Adipocyte (in vitro differentiated cells): ENCODE results near the gene KAZALD1.
"Not testable (repeated sequence)": the region's sequence is repeated elsewhere in the genome, so short reads cannot be mapped to it uniquely, and the experiment has no call there.

ENCODE experiments used
- DNase-seq: peaks from one replicate; pipeline ENCODE4 v3.0.0-alpha.2; 2015; ENCODE audit warnings: low read depth
- H3K27me3 ChIP-seq: replicated peaks from 2 replicates; pipeline ENCODE4 v1.7.0; 2013; ENCODE audit warnings: mild to moderate bottlenecking, low read length, moderate library complexity; ENCODE audit not compliant: control insufficient read depth, insufficient read depth
- H3K36me3 ChIP-seq: 2 replicates; pipeline ENCODE4 v1.7.0; 2013; ENCODE audit warnings: low read length, mild to moderate bottlenecking, moderate library complexity; ENCODE audit not compliant: control insufficient read depth, insufficient read depth, severe bottlenecking
- H3K4me1 ChIP-seq: 2 replicates; pipeline ENCODE4 v1.7.0; 2013; ENCODE audit warnings: mild to moderate bottlenecking, low read length, moderate library complexity; ENCODE audit not compliant: control insufficient read depth, insufficient read depth
- H3K4me3 ChIP-seq: 2 replicates; pipeline ENCODE4 v1.7.0; 2013; ENCODE audit warnings: mild to moderate bottlenecking, low read length, moderate library complexity
- H3K9ac ChIP-seq: 2 replicates; pipeline ENCODE4 v1.7.0; 2013; ENCODE audit warnings: mild to moderate bottlenecking, low read length, moderate library complexity
- H3K9me3 ChIP-seq: 2 replicates; pipeline ENCODE4 v1.7.0; 2013; ENCODE audit warnings: mild to moderate bottlenecking, low read length, moderate library complexity; ENCODE audit not compliant: control insufficient read depth

Gene KAZALD1

GRCh38 chr10:101031796-101032636 lies 29.8 kb upstream of the KAZALD1 start:
- peaks cover 23% of the 10 kb centered on the region for H3K36me3 ChIP-seq
- peak overlapping the region; percentile 87 for H3K9ac ChIP-seq
- peaks cover 22% of the 10 kb centered on the region for H3K4me1 ChIP-seq
- H3K4me3 ChIP-seq, result peak overlapping the region; percentile 84
- H3K27me3 ChIP-seq, result no peaks in the 10 kb centered on the region
- peak; percentile 89 for DNase-seq
- no peaks in the 10 kb centered on the region for H3K9me3 ChIP-seq

- H3K4me1 ChIP-seq, result peaks cover 22% of the 10 kb centered on the region
- H3K9me3 ChIP-seq, result no peaks in the 10 kb centered on the region
- peak; percentile 91 for DNase-seq
- H3K36me3 ChIP-seq, result peaks cover 30% of the 10 kb centered on the region
- peak overlapping the region; percentile 87 for H3K9ac ChIP-seq
- peak overlapping the region; percentile 84 for H3K4me3 ChIP-seq
- no peaks in the 10 kb centered on the region for H3K27me3 ChIP-seq
Measured at GRCh38 chr10:101032637-101033224, 29.1 kb upstream of the KAZALD1 start.

GRCh38 chr10:101033276-101033675 lies 28.5 kb upstream of the KAZALD1 start:
- H3K27me3 ChIP-seq, result no peaks in the 10 kb centered on the region
- H3K9ac ChIP-seq, result peak overlapping the region; percentile 87
- H3K36me3 ChIP-seq, result peaks cover 35% of the 10 kb centered on the region
- H3K4me3 ChIP-seq, result peak overlapping the region; percentile 84
- H3K4me1 ChIP-seq, result peaks cover 22% of the 10 kb centered on the region
- no peak for DNase-seq
- no peaks in the 10 kb centered on the region for H3K9me3 ChIP-seq

- not testable (repeated sequence) for H3K27me3 ChIP-seq, H3K9ac ChIP-seq, H3K4me3 ChIP-seq
Measured at GRCh38 chr10:101034404-101034803, 27.4 kb upstream of the KAZALD1 start.

GRCh38 chr10:101035314-101035713 lies 26.5 kb upstream of the KAZALD1 start:
- no peaks in the 10 kb centered on the region for H3K27me3 ChIP-seq
- peaks cover 16% of the 10 kb centered on the region for H3K4me1 ChIP-seq
- H3K36me3 ChIP-seq, result peaks cover 53% of the 10 kb centered on the region
- no peak overlapping the region for H3K4me3 ChIP-seq
- H3K9ac ChIP-seq, result no peak overlapping the region
- no peak for DNase-seq
- H3K9me3 ChIP-seq, result no peaks in the 10 kb centered on the region

More at GRCh38 chr10:101034404-101034803, 27.4 kb upstream of the KAZALD1 start:
- H3K36me3 ChIP-seq, result peaks cover 47% of the 10 kb centered on the region
- peaks cover 16% of the 10 kb centered on the region for H3K4me1 ChIP-seq
- not testable (repeated sequence) for H3K9me3 ChIP-seq, DNase-seq

GRCh38 chr10:101035916-101036702 lies 25.7 kb upstream of the KAZALD1 start:
- H3K4me1 ChIP-seq, result peaks cover 16% of the 10 kb centered on the region
- H3K27me3 ChIP-seq, result no peaks in the 10 kb centered on the region
- DNase-seq, result no peak
- H3K36me3 ChIP-seq, result peaks cover 53% of the 10 kb centered on the region
- no peaks in the 10 kb centered on the region for H3K9me3 ChIP-seq
- no peak overlapping the region for H3K4me3 ChIP-seq
- H3K9ac ChIP-seq, result no peak overlapping the region

GRCh38 chr10:101036726-101037125 lies 25.1 kb upstream of the KAZALD1 start:
- DNase-seq, result no peak
- no peak overlapping the region for H3K9ac ChIP-seq
- H3K9me3 ChIP-seq, result no peaks in the 10 kb centered on the region
- peaks cover 53% of the 10 kb centered on the region for H3K36me3 ChIP-seq
- H3K27me3 ChIP-seq, result no peaks in the 10 kb centered on the region
- peaks cover 14% of the 10 kb centered on the region for H3K4me1 ChIP-seq
- no peak overlapping the region for H3K4me3 ChIP-seq

GRCh38 chr10:101038484-101038883 lies 23.3 kb upstream of the KAZALD1 start:
- no peak for DNase-seq
- H3K27me3 ChIP-seq, result no peaks in the 10 kb centered on the region
- no peak overlapping the region for H3K9ac ChIP-seq
- peaks cover 53% of the 10 kb centered on the region for H3K36me3 ChIP-seq
- no peaks in the 10 kb centered on the region for H3K9me3 ChIP-seq
- H3K4me3 ChIP-seq, result no peak overlapping the region
- H3K4me1 ChIP-seq, result peaks cover 18% of the 10 kb centered on the region

GRCh38 chr10:101040061-101040460 lies 21.7 kb upstream of the KAZALD1 start:
- Histone ChIP-seq H3K27me3 (no peaks in the 10 kb centered on the region), H3K4me3 (no peak overlapping the region), H3K9ac (no peak overlapping the region), H3K36me3 (peaks cover 50% of the 10 kb centered on the region), H3K4me1 (peaks cover 19% of the 10 kb centered on the region), H3K9me3 (no peaks in the 10 kb centered on the region)
- DNase-seq, result no peak

- DNase-seq, result no peak
- Histone ChIP-seq H3K9ac (no peak overlapping the region), H3K27me3 (no peaks in the 10 kb centered on the region), H3K9me3 (no peaks in the 10 kb centered on the region), H3K4me1 (peaks cover 19% of the 10 kb centered on the region), H3K36me3 (peaks cover 42% of the 10 kb centered on the region), H3K4me3 (no peak overlapping the region)
Measured at GRCh38 chr10:101040851-101041250, 20.9 kb upstream of the KAZALD1 start.

GRCh38 chr10:101041252-101041761 lies 20.5 kb upstream of the KAZALD1 start:
- peaks cover 37% of the 10 kb centered on the region for H3K36me3 ChIP-seq
- no peaks in the 10 kb centered on the region for H3K9me3 ChIP-seq
- no peak overlapping the region for H3K9ac ChIP-seq
- no peak overlapping the region for H3K4me3 ChIP-seq
- DNase-seq, result peak; percentile 95
- H3K4me1 ChIP-seq, result peaks cover 19% of the 10 kb centered on the region
- no peaks in the 10 kb centered on the region for H3K27me3 ChIP-seq
